ENCODE measurements around the gene PCNX2.
A peak's percentile ranks its signal among the peaks of the same experiment; 100 is the strongest.
"Not testable (repeated sequence)": the region's sequence is repeated elsewhere in the genome, so short reads cannot be mapped to it uniquely, and the experiment has no call there.

Gene PCNX2

DNA sequence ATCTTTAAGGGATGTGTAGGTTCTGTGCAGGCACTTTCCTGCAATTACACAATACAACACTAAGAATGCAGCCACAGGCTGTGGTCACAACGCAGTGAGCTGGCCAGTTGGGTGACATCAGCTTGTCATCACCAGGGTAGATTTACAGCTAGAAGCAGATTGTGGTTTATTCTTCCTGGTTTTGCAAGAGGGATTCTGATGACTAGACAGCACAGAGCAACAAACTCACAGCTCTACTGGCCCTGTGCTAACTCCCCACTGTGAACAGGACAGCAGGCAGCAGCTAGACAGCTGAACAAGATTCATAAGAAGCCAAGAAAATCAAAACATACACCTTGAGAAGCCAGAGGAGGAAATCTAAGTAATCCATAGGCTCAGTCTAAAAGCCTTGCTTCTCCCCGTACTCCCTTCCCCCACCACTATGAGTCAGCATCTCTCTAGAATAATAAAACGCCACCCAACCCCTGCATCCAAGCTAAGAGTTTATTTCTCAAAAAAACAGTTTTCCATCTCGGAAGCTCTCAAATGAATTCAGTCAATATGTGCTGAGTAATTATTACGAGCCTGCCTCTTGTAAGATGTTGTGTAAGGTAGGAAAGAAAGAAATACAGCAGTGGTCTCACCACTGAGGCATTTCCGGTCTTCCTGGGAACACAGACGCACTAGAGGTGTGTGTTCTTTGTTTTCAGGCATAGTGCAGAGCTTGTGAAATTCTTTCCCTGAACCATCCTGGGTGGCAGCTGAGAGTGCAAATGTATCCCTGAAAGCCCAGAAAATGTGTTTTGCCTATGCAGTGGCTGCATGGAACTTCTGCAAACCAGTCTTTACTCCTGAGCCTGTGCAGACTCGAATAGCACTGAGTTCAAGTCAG lies 182.3 kb downstream of the PCNX2 start:
- peak; percentile 98 for FAIRE-seq
- peak; percentile 55 for DNase-seq (ENCODE audit: insufficient read length, low spot score)

DNA sequence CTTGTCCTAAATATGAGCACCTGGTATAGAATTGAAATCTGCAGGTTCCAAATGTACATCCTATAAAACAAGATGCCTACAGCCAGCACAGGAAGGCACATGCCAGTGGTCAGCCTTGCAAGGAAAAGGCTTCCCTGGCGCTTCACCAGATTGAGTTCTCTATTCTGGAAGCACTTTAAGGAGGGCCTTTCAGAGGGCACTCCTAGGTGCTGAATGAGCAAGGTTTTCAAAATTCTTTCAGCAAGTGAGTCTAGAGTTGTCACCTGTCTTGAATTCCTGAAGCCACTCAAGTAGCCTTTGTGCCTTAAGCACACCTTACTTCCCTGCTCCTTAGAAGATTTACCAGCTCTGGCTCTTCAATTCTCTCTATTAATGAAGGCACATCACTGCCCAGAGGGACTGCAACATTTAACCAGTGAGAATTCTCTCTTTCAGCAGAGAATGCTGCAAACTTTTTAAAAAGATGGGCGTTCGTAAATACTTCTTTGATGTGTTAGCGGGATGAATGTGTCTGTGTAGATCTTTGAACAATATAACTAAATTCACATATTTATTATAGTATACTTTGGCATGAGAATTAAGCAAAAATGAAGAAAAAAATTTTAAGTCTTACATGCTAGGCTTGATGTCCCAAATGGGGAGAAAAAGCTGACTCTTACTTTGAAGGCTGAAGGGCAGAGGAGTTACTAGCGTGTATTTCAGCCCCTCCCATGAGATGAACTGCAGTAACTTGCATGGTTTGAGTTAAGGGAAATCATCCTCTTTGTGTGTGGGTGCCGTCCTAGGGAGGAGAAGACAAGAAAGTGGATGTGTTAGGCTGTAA lies 183.1 kb downstream of the PCNX2 start:
- no peak for DNase-seq (ENCODE audit: insufficient read length, low spot score)
- TF ChIP-seq POLR2A (IDR thresholded peaks at IDR 0.05; ENCODE audit: low read depth, low read length): no peak

More for the DNA sequence above, 182.3 kb downstream of the PCNX2 start:
- no peak for TF ChIP-seq POLR2A (IDR thresholded peaks at IDR 0.05; ENCODE audit: low read depth, low read length)

DNA sequence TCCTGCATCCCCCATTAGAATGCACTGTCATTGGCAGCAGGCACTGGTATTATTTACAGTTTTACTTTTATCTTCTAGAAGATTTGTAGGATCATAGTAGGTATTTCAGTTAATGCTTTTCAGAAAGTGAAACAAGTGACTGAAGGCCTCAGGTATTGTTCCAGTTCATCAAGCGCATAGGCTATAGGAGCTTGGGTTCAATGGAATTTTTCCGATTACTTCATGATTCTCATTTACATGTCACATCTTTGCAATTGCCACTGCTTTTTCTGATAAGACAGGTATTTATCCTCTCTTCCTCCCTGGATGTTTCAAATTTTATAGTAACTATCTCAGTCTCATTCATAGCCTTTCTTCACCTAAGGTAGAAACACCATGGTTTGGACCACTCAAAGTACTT lies 183.8 kb downstream of the PCNX2 start:
- DNase-seq (ENCODE audit: insufficient read length, low spot score): no peak
- TF ChIP-seq POLR2A (IDR thresholded peaks at IDR 0.05; ENCODE audit: low read depth, low read length): no peak

More for the DNA sequence above, 183.1 kb downstream of the PCNX2 start:
- FAIRE-seq: no peak

DNA sequence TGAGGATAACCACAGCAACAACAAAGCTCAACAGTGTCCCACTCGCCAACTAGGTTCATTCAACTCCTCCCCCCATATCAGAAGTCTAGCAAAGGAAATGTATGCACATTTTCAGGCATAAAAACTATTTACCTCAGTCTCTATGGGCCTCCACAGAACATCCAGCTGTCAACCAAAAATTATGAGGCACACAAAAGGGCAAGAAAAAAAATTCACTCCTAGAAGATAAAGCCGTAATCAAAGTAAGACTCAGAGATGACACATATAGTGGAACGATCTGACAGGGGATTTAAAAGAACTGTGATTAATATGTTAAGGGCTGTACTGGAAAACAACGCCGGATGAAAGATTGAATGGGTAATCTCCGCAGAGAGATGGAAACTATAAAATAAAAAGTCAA lies 186.4 kb downstream of the PCNX2 start:
- no peak for TF ChIP-seq POLR2A (IDR thresholded peaks at IDR 0.05; ENCODE audit: low read depth, low read length)
- FAIRE-seq (no peak), DNase-seq (ENCODE audit: insufficient read length, low spot score) (no peak)

More for the DNA sequence above, 183.8 kb downstream of the PCNX2 start:
- FAIRE-seq: no peak

DNA sequence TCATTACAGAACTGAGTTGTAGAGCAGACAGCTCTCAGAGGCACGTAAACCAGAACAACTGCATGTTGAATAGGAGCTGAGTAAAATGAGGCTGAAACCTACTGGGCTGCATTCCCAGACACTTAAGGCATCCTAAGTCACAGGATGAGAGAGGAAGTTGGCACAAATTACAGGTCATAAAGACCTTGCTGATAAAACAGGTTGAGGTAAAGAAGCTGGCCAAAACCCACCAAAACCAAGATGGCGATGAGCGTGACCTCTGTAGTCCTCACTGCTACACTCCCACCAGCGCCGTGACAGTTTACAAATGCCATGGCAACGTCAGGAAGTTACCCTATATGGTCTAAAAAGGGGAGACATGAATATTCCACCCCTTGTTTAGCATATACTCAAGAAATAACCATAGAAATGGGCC lies 187.8 kb downstream of the PCNX2 start:
- DNase-seq (ENCODE audit: insufficient read length, low spot score); FAIRE-seq: not testable (repeated sequence)

DNA sequence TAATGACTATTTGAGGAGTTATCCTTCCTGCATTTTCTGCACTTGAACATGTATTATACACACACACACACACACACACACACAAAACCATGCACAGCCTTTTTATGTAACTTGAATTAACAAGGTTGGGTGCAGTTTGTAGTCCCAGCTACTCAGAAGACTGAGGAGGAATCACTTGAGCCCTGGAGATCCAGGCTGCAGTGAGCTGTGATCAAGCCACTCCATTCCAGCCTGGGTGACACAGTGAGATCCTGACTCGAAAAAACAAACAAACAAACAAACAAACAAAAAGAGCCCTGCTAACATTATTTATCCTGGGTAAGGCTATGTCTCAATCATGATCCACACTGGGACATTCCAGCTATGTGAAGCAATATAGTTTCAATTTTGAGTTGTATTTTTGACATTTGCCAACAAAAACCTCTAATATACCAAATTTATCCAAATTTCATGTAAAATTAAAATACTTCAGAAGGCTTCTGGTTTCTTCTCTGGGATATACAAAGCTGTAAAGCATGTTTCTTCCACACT lies 188.3 kb downstream of the PCNX2 start:
- no peak for FAIRE-seq
- DNase-seq (ENCODE audit: insufficient read length, low spot score): no peak
- TF ChIP-seq POLR2A (IDR thresholded peaks at IDR 0.05; ENCODE audit: low read depth, low read length): no peak

DNA sequence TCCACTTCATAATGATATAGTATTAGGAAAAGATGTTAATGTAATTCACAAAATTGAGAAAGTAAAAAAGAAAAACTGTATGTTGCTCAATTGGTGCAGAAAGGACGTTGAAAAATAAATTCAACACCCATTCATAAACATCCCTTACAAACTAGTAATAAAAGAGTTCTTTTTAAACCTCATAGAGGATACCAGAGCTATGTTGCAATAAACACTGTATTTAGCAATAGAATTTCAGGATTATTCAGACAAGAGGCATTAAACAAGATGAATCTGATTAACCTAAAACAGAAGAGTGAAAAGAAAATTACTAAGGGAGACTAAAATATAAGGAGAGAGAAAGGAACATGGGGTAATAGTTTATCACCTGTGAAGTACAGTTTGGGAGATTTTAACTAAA lies 190.3 kb downstream of the PCNX2 start:
- FAIRE-seq (no peak), DNase-seq (ENCODE audit: insufficient read length, low spot score) (no peak)
- TF ChIP-seq POLR2A (IDR thresholded peaks at IDR 0.05; ENCODE audit: low read depth, low read length): no peak

DNA sequence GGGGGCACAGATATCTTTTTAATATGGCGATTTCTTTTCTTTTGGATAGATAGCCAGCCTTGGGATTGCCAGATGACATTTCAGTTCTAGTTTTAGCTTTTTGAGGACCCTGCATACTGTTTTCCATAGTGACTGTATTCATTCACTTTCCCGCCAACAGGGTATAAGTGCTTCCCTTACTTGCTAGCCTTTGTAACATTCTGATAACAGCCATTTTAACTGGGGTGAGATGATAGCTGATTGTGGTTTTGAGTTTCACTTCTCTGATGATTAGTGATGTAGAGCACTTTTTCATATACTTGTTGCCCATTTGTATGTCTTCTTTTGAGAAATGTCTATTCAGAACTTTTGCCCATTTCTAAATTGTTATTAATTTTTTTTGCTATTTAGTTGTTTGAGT lies 193.2 kb downstream of the PCNX2 start:
- TF ChIP-seq POLR2A (IDR thresholded peaks at IDR 0.05; ENCODE audit: low read depth, low read length): no peak
- DNase-seq (ENCODE audit: insufficient read length, low spot score) (no peak), FAIRE-seq (no peak)

DNA sequence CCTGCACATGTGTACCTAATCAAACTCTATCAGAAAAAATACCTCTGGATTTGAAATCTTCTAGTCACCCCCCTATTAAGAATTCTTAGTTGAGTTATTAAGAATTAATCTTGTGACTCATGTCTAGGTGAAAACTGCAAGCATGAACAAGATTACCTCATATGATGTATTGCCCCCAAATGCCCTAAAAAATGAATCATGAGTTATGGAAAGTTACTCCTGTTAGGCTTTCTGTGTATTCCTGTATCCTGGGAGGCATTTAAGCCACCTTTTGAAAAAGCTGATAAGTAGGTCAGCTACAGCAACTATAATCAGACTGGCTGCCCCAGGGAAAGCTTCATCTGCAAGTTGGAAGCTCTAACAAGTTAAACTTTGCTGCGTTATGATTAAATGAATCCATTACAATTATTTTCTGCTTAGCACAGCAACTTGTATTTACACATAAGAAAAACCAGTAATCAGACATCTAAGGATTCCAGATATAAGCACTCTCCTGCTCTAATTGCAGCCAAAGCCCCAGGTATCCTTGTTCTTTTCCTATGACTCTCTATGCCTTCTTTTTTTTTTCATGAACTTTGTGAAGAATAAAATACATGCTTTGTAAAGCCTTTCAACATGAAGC lies 197.5 kb downstream of the PCNX2 start:
- TF ChIP-seq POLR2A (IDR thresholded peaks at IDR 0.05; ENCODE audit: low read depth, low read length): no peak

DNA sequence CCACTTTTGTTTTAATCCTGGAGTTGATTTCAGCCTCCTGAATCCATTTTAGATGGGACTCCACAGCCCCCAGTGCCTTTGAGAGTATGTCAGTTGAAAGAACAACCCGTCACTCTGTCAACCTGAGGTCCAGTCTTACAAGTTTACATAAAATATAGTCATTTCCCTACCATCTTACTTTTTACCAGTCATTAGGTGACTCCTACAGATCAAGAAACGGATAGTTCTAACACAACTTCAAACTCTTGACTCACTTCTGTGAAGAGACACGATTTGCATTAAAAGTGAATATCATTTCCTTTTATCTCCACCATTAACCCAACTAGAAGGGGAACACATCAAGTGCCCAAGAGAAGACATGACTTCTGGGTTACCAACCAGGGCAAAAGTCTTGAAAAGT lies 198.0 kb downstream of the PCNX2 start:
- no peak for FAIRE-seq
- TF ChIP-seq POLR2A (IDR thresholded peaks at IDR 0.05; ENCODE audit: low read depth, low read length): no peak
- DNase-seq (ENCODE audit: insufficient read length, low spot score): no peak

More for the DNA sequence above, 197.5 kb downstream of the PCNX2 start:
- no peak for DNase-seq (ENCODE audit: insufficient read length, low spot score)
- FAIRE-seq: peak; percentile 15

DNA sequence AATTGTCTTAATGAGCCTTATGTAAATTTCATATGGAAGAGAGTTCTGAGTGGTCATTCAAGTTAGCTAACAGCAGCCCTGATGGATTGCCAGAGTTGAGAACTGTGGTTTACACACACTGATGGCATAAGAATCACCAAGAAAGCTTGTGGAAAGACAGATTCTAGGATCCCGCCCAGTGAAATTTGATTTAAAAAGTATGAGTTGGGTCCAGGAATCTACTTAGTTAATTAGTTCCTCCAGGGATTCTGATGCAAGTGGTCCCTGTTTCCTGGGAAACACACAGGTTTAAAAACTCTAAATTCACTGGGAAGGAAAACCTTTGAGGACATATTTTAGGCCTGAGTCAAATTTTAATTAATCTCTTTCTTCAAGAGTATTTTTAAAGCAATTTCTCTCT lies 200.8 kb downstream of the PCNX2 start:
- FAIRE-seq (no peak), DNase-seq (ENCODE audit: insufficient read length, low spot score) (no peak)
- TF ChIP-seq POLR2A (IDR thresholded peaks at IDR 0.05; ENCODE audit: low read depth, low read length): no peak

DNA sequence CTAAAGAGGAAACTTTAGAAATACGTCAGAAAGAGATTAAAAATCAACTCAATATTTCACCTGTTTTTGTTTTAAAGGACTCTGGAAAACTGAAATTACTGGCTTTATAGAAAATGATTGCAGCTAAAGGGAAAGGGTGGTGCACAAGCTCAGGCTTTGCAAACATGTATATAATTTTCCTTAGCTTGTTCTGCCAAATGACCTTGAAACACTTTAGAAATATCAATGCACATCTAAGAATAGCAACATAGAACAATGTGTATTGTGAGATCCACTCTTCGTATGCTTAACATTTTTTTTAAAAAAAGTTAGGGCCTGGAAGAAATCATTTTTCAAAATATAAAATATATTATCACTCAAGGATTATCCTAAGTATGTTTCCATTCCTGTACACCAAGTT lies 201.3 kb downstream of the PCNX2 start:
- no peak for DNase-seq (ENCODE audit: insufficient read length, low spot score)
- FAIRE-seq: no peak
- no peak for TF ChIP-seq POLR2A (IDR thresholded peaks at IDR 0.05; ENCODE audit: low read depth, low read length)

DNA sequence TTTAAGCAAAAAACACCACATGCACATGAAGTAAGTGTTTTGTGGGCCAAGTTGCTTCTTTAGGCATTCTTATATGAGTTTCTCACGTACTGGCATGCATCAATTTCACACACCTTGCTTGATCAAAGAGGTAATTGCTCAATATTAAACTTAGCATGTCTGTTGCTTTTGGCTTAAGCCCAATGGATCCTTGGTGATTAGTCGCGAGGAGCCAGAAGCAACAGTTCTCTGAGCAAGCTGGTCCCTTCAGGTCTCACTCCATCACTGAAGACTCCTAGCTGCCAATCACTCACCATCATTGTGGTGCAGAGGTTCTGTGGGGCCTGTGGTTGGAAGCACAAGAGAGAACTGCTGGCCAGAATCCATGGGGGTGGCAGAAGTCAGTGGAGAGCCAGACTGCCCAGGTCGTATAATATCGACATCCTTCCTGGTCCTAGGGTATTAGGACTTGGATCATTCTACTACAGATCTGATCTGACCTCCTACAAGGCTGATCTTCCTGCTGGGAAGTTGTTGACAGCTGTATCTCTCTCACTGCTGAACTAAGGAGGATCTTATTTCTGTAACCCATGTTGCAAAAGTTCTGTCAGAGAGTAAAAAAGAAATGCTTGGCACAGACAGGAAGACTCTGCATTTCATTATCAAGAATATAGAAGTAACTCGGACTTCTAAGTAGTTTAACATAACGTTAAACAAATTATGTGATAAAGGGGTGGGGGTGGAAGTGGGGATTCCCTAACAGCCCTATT lies 204.6 kb downstream of the PCNX2 start:
- TF ChIP-seq POLR2A (IDR thresholded peaks at IDR 0.05; ENCODE audit: low read depth, low read length): no peak
- FAIRE-seq: no peak
- no peak for DNase-seq (ENCODE audit: insufficient read length, low spot score)
